DOHH2 (cell line): ENCODE measurements around the gene KRT37.

Source experiments
- H3F3A ChIP-seq: fragments of 200-600 bp; sonication (generic), shearing (Covaris generic); 2 replicates; pipeline ENCODE4 v1.6.0; 2016; ENCODE audit warnings: antibody characterized with exemption, mild to moderate bottlenecking; ENCODE audit not compliant: control insufficient read depth, insufficient read depth
- H3K27ac ChIP-seq: fragments of 200-600 bp; sonication (generic); 2 replicates; pipeline ENCODE4 v1.5.1; 2014; ENCODE audit warnings: low read depth, mild to moderate bottlenecking, low read length, moderate library complexity
- H3K27me3 ChIP-seq: fragments of 200-600 bp; sonication (generic); 2 replicates; pipeline ENCODE4 v1.6.1; 2014; ENCODE audit warnings: mild to moderate bottlenecking, low read length, mixed read lengths; ENCODE audit not compliant: control insufficient read depth
- H3K36me3 ChIP-seq: fragments of 200-600 bp; sonication (generic); 2 replicates; pipeline ENCODE4 v1.6.1; 2014; ENCODE audit warnings: mild to moderate bottlenecking, low read length, moderate library complexity, mixed read lengths; ENCODE audit not compliant: control insufficient read depth
- H3K4me1 ChIP-seq: fragments of 200-600 bp; sonication (generic); 2 replicates; pipeline ENCODE4 v1.6.1; 2014; ENCODE audit warnings: mild to moderate bottlenecking, low read length, mixed read lengths; ENCODE audit not compliant: control insufficient read depth
- H3K4me2 ChIP-seq: fragments of 200-600 bp; sonication (generic); 2 replicates; pipeline ENCODE4 v1.6.0; 2014; ENCODE audit warnings: mild to moderate bottlenecking, low read length, moderate library complexity
- H3K4me3 ChIP-seq: fragments of 200-600 bp; sonication (generic); 2 replicates; pipeline ENCODE4 v1.5.1; 2014; ENCODE audit warnings: mild to moderate bottlenecking, low read length, mixed read lengths
- H3K79me2 ChIP-seq: fragments of 200-600 bp; sonication (generic); 2 replicates; pipeline ENCODE4 v1.6.1; 2014; ENCODE audit warnings: mild to moderate bottlenecking, low read length, mixed read lengths; ENCODE audit not compliant: control insufficient read depth
- H3K9me2 ChIP-seq: fragments of 200-600 bp; sonication (generic); replicated peaks from 2 replicates; pipeline ENCODE4 v1.6.1; 2014; ENCODE audit warnings: mild to moderate bottlenecking, low read length, mixed read lengths; ENCODE audit not compliant: control insufficient read depth
- H3K9me3 ChIP-seq: fragments of 200-600 bp; sonication (generic); 2 replicates; pipeline ENCODE4 v1.6.1; 2014; ENCODE audit warnings: antibody characterized with exemption, low read length, mixed read lengths; ENCODE audit not compliant: control insufficient read depth, insufficient read depth
- H4K20me1 ChIP-seq: fragments of 200-600 bp; sonication (generic); 2 replicates; pipeline ENCODE4 v1.6.0; 2014; ENCODE audit warnings: low read depth, mild to moderate bottlenecking, antibody characterized with exemption, low read length, moderate library complexity; ENCODE audit not compliant: control insufficient read depth, insufficient read depth
- EZH2phosphoT487 ChIP-seq: fragments of 200-600 bp; sonication (generic); IDR thresholded peaks from 2 replicates; pipeline ENCODE4 v1.6.1; 2017; ENCODE audit warnings: borderline replicate concordance, mild to moderate bottlenecking, antibody characterized with exemption, low read length, moderate library complexity, mixed read lengths
- TF ChIP-seq, protein P1 (sequence below): fragments of 200-600 bp; sonication (generic); IDR thresholded peaks from one replicate; pipeline ENCODE4 v1.5.1; 2014; ENCODE audit warnings: antibody characterized with exemption, mild to moderate bottlenecking, low read depth, low read length; ENCODE audit not compliant: poor library complexity, severe bottlenecking

KRT37 gene

GRCh38 chr17:41377546-41377945 is 46.8 kb downstream of the KRT37 start:
- 0 out of 2 replicates have a peak, but pooled peaks cover 8% of the 10 kb centered on the region for H3K27me3 ChIP-seq
- no peaks in the 10 kb centered on the region for H3F3A ChIP-seq
- H4K20me1 ChIP-seq, result no peaks in the 10 kb centered on the region
- H3K9me2 ChIP-seq, result no peaks in the 10 kb centered on the region
- H3K27ac ChIP-seq, result no peak overlapping the region
- H3K4me1 ChIP-seq, result no peaks in the 10 kb centered on the region
- no peaks in the 10 kb centered on the region for H3K36me3 ChIP-seq
- no peak overlapping the region for H3K4me2 ChIP-seq
- H3K4me3 ChIP-seq, result no peak overlapping the region
- no peaks in the 10 kb centered on the region for H3K79me2 ChIP-seq
- no peaks in the 10 kb centered on the region for H3K9me3 ChIP-seq
- TF ChIP-seq EZH2phosphoT487, result no peak
- TF ChIP-seq, protein P1, sequence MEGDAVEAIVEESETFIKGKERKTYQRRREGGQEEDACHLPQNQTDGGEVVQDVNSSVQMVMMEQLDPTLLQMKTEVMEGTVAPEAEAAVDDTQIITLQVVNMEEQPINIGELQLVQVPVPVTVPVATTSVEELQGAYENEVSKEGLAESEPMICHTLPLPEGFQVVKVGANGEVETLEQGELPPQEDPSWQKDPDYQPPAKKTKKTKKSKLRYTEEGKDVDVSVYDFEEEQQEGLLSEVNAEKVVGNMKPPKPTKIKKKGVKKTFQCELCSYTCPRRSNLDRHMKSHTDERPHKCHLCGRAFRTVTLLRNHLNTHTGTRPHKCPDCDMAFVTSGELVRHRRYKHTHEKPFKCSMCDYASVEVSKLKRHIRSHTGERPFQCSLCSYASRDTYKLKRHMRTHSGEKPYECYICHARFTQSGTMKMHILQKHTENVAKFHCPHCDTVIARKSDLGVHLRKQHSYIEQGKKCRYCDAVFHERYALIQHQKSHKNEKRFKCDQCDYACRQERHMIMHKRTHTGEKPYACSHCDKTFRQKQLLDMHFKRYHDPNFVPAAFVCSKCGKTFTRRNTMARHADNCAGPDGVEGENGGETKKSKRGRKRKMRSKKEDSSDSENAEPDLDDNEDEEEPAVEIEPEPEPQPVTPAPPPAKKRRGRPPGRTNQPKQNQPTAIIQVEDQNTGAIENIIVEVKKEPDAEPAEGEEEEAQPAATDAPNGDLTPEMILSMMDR, result no peak
